Epithelial cell of proximal tubule (primary cell): ENCODE results near the gene SIRPA. TPM values are rescaled to one million over a fixed set of nuclear protein-coding genes. Genes with fewer than 3 reads are reported as not detected.

Experiments
- DNase-seq: peaks from one replicate; pipeline ENCODE4 v3.0.0-alpha.2; 2011; ENCODE audit warnings: low read depth
- H3K4me3 ChIP-seq: 2 replicates; pipeline ENCODE4 v1.5.1; 2011; ENCODE audit warnings: low read depth, mild to moderate bottlenecking, low read length
- CTCF ChIP-seq: conservative IDR thresholded peaks from 2 replicates; pipeline ENCODE4 v1.5.1; 2012; ENCODE audit warnings: low read depth, mild to moderate bottlenecking, low read length
- total RNA-seq: library from RNA; depleted of rRNA; stranded (reverse); fragments of >200 nt; gene quantifications from 2 replicates; pipeline ENCODE4 v1.2.3, GENCODE V29; 2015

Gene SIRPA
- total RNA-seq, 1 donor from 2014 or later = 50.6 TPM

- TF ChIP-seq CTCF = no peak
- H3K4me3 ChIP-seq = no peak overlapping the region
- DNase-seq = no peak
Observed at GRCh38 chr20:1928782-1929181, 33.6 kb downstream of the SIRPA start.

- no peak for TF ChIP-seq CTCF
- H3K4me3 ChIP-seq = no peak overlapping the region
- no peak for DNase-seq
Observed at GRCh38 chr20:1929460-1929859, 34.3 kb downstream of the SIRPA start.

GRCh38 chr20:1930165-1930564 is 35.0 kb downstream of the SIRPA start:
- DNase-seq = no peak
- no peak for TF ChIP-seq CTCF
- no peak overlapping the region for H3K4me3 ChIP-seq

GRCh38 chr20:1931830-1932229 is 36.6 kb downstream of the SIRPA start:
- TF ChIP-seq CTCF = no peak
- no peak overlapping the region for H3K4me3 ChIP-seq
- no peak for DNase-seq

- TF ChIP-seq CTCF = no peak
- H3K4me3 ChIP-seq = no peak overlapping the region
- DNase-seq = no peak
Observed at GRCh38 chr20:1932971-1933370, 37.8 kb downstream of the SIRPA start.

- DNase-seq = no peak
- no peak for TF ChIP-seq CTCF
- H3K4me3 ChIP-seq = no peak overlapping the region
Observed at GRCh38 chr20:1933465-1933870, 38.3 kb downstream of the SIRPA start.

- no peak for DNase-seq
- H3K4me3 ChIP-seq = no peak overlapping the region
- TF ChIP-seq CTCF = no peak
Observed at GRCh38 chr20:1934156-1934555, 38.9 kb downstream of the SIRPA start.
